Measurements from ENCODE around the gene DCAF6. TPM values are rescaled to one million over a fixed set of nuclear protein-coding genes. Genes with fewer than 3 reads are reported as not detected.

Gene DCAF6
- total RNA-seq, 2 donors from 2014 or later: 47.2 to 76.7 TPM

DNA sequence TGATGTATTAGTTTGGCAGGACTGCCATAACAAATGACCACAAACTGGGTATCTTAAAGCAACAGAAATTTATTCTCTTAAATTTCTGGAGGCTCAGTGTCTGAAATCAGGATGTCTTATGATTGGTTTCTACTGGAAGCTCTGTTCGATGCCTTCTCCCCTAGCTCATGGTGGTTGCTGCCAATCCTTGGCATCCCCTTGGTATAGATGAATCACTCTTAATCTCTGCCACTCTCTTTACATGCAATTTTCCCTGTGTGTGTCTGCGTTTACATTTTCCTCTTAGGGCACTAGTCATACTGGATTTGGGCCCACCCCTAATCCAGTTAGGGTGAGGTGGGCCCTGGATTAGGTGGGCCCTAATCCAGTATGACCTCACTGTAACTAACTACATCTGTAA lies 55.1 kb downstream of the DCAF6 start:
- ATAC-seq (ENCODE audit: insufficient number of reproducible peaks, low FRiP score, low read depth) (no peak), DNase-seq (ENCODE audit: low spot score) (no peak)
- Histone ChIP-seq H3K27ac (no peak overlapping the region), H3K27me3 (replicated peaks; ENCODE audit: insufficient read depth) (no peaks in the 10 kb centered on the region), H3K9me3 (no peaks in the 10 kb centered on the region), H3K4me3 (no peak overlapping the region), H3K4me1 (ENCODE audit: control insufficient read depth in 1 of 2, low read depth in 2 of 2) (peaks cover 0 to 12% of the 10 kb centered on the region in 2 donors), H3K36me3 (peaks cover 7% of the 10 kb centered on the region)
- TF ChIP-seq, protein P1, sequence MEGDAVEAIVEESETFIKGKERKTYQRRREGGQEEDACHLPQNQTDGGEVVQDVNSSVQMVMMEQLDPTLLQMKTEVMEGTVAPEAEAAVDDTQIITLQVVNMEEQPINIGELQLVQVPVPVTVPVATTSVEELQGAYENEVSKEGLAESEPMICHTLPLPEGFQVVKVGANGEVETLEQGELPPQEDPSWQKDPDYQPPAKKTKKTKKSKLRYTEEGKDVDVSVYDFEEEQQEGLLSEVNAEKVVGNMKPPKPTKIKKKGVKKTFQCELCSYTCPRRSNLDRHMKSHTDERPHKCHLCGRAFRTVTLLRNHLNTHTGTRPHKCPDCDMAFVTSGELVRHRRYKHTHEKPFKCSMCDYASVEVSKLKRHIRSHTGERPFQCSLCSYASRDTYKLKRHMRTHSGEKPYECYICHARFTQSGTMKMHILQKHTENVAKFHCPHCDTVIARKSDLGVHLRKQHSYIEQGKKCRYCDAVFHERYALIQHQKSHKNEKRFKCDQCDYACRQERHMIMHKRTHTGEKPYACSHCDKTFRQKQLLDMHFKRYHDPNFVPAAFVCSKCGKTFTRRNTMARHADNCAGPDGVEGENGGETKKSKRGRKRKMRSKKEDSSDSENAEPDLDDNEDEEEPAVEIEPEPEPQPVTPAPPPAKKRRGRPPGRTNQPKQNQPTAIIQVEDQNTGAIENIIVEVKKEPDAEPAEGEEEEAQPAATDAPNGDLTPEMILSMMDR (IDR thresholded peaks at IDR 0.05): no peak

DNA sequence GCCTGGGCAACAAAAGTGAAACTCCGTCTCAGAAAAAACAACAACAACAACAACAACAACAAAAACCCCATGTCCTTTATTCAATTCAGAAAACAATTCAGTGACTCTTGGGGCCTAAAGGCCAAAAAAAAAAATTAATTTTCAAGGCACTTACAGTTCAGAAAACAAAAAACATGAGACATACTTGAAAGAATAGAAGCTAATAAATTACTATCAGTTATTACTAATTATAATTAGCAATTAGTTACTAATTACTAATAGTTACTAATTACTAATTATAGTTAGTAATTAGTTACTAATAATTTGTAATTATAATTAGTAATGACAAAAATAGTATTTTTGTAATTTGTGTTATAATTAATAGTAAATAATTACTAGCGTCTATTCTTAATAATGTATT lies 57.2 kb downstream of the DCAF6 start:
- Histone ChIP-seq H3K27me3 (replicated peaks; ENCODE audit: insufficient read depth) (no peaks in the 10 kb centered on the region), H3K4me3 (no peak overlapping the region), H3K27ac (no peak overlapping the region), H3K36me3 (peaks cover 11% of the 10 kb centered on the region), H3K9me3 (no peaks in the 10 kb centered on the region), H3K4me1 (ENCODE audit: control insufficient read depth in 1 of 2, low read depth in 2 of 2) (peaks cover 0 to 12% of the 10 kb centered on the region in 2 donors)
- TF ChIP-seq, protein P1 (IDR thresholded peaks at IDR 0.05): no peak
- no peak for ATAC-seq (ENCODE audit: insufficient number of reproducible peaks, low FRiP score, low read depth)
- DNase-seq (ENCODE audit: low spot score): no peak

DNA sequence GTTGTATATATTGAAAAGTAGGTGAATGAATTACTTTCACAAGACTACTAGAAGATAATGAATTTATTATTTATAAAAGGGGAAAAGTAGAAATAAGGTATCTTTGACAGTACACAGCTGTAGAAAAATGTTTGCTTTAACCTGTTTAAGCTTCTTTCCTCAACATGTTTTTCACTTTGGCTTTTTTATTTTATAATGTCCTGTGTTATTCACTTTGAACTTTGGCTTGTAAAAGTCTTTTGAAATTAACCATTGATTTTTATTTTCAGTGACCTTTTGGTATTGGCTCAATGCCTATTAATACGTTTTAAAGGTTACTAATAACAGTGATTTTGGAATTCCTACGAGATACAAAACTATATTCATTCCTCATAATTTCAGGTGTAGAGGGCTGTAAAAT lies 58.1 kb downstream of the DCAF6 start:
- no peaks in the 10 kb centered on the region for H3K9me3 ChIP-seq
- H3K27ac ChIP-seq: no peak overlapping the region
- DNase-seq (ENCODE audit: low spot score) (no peak), ATAC-seq (ENCODE audit: insufficient number of reproducible peaks, low FRiP score, low read depth) (no peak)
- TF ChIP-seq, protein P1 (IDR thresholded peaks at IDR 0.05): no peak
- no peaks in the 10 kb centered on the region for H3K27me3 ChIP-seq (replicated peaks; ENCODE audit: insufficient read depth)
- peaks cover 14% of the 10 kb centered on the region for H3K36me3 ChIP-seq
- H3K4me3 ChIP-seq: no peak overlapping the region
- H3K4me1 ChIP-seq (ENCODE audit: control insufficient read depth in 1 of 2, low read depth in 2 of 2): peaks cover 6 to 12% of the 10 kb centered on the region in 2 donors

DNA sequence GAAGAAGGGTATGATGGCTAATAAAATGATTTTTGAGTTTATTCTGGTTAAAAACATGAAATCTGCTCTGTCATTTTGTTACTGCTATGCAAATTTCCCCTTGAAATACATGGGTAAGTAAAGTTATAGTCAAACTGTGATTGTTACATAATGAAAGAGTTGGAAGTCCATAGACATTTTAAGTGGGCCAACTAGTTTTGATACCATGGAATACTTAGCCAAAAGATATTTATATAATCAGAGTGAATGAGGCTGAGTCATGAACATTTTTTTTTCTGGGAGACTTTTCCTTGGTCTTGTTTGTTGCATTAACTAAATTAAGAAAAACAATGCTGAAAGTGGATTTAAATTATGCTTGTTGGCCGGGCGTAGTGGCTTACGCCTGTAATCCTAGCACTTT lies 58.6 kb downstream of the DCAF6 start:
- DNase-seq (ENCODE audit: low spot score) (no peak), ATAC-seq (ENCODE audit: insufficient number of reproducible peaks, low FRiP score, low read depth) (no peak)
- TF ChIP-seq, protein P1 (IDR thresholded peaks at IDR 0.05): no peak
- Histone ChIP-seq H3K9me3 (no peaks in the 10 kb centered on the region), H3K4me1 (ENCODE audit: control insufficient read depth in 1 of 2, low read depth in 2 of 2) (peaks cover 10 to 12% of the 10 kb centered on the region in 2 donors), H3K27me3 (replicated peaks; ENCODE audit: insufficient read depth) (no peaks in the 10 kb centered on the region), H3K27ac (no peak overlapping the region), H3K4me3 (no peak overlapping the region), H3K36me3 (peaks cover 14% of the 10 kb centered on the region)

DNA sequence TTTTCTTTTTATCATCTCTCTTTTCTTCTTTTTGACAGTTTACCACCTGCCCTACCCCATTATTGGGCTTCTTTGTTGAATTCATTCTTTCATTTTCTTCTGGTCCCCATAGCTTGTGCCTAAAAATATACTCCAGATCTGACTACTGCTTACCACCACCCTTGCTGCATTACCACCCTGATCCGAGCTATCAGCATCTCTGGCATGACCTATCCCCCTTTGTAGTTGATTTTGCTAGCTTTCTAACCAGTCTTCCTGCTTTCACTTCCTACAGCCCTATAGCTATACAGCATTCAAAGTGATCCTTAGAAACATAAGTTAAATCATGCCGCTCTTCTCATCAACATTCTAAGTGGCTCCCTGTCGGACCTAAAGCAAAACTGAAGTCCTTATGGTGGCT lies 59.8 kb downstream of the DCAF6 start:
- ATAC-seq (ENCODE audit: insufficient number of reproducible peaks, low FRiP score, low read depth) (no peak), DNase-seq (ENCODE audit: low spot score) (no peak)
- H3K36me3 ChIP-seq: peaks cover 14% of the 10 kb centered on the region
- H3K9me3 ChIP-seq: no peaks in the 10 kb centered on the region
- no peak overlapping the region for H3K4me3 ChIP-seq
- TF ChIP-seq, protein P1 (IDR thresholded peaks at IDR 0.05): no peak
- peaks cover 10 to 12% of the 10 kb centered on the region in 2 donors for H3K4me1 ChIP-seq (ENCODE audit: control insufficient read depth in 1 of 2, low read depth in 2 of 2)
- no peaks in the 10 kb centered on the region for H3K27me3 ChIP-seq (replicated peaks; ENCODE audit: insufficient read depth)
- H3K27ac ChIP-seq: no peak overlapping the region

Data from thoracic aorta (tissue), 2 donors.